Stimulated activated effector memory CD8-positive, alpha-beta T cell treated with anti-CD3 and anti-CD28 coated beads, Interleukin-12 subunit alpha, Interleukin-12 subunit beta, amount 100 ng/mL, for 72 hours (primary cell): ENCODE measurements around the gene GPATCH1.
A peak's percentile ranks its signal among the peaks of the same experiment; 100 is the strongest.
"Not testable (repeated sequence)": the region's sequence is repeated elsewhere in the genome, so short reads cannot be mapped to it uniquely, and the experiment has no call there.

Experiments
- ATAC-seq: fragments of 150-1000 bp; cut with Tn5 transposase; 2 replicates; pipeline ENCODE4 v1.10.0; 2021
- DNase-seq, 2 donors: peaks; one replicate each; pipeline ENCODE4 v3.0.0; 2021 to 2022; ENCODE audit warnings: low spot score in 2 of 2
- H3K27ac Mint-ChIP-seq: one replicate; pipeline ENCODE4 v1.8.0; 2022; ENCODE audit warnings: mild to moderate bottlenecking, mixed read lengths
- H3K36me3 Mint-ChIP-seq: one replicate; pipeline ENCODE4 v1.8.0; 2022; ENCODE audit warnings: mild to moderate bottlenecking, mixed read lengths
- H3K4me1 Mint-ChIP-seq: one replicate; pipeline ENCODE4 v1.8.0; 2022; ENCODE audit warnings: mixed read lengths
- H3K4me3 Mint-ChIP-seq: one replicate; pipeline ENCODE4 v1.8.0; 2022; ENCODE audit warnings: mild to moderate bottlenecking, mixed read lengths
- H3K9me3 Mint-ChIP-seq: one replicate; pipeline ENCODE4 v1.8.0; 2022; ENCODE audit warnings: mixed read lengths

The GPATCH1 gene

DNA sequence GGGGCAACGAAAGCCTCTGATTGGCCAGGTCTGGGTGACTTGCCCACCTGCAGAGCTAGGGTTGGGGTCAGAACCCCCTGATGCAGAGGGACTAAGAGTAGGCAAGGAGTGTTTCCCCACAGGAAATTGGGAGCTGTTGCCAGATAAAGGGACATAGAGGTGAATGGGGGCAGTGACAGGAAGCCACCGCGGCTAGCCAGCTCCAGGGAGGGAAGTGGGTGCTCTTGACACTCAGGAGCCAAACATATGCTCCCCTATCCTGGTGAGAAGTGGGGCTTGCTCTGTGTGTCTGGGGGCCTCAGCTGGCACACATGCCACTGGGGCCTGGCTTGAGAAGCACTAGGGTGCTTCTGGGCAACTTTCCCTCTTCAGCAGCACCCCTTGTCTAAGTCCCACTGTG is 76.9 kb downstream of the GPATCH1 start:
- H3K27ac Mint-ChIP-seq: peak overlapping the region; percentile 60

GRCh38 chr19:33158365-33158764 is 77.4 kb downstream of the GPATCH1 start:
- DNase-seq (no peak), ATAC-seq (no peak)
- no peak overlapping the region for H3K4me3 Mint-ChIP-seq
- peaks cover 6% of the 10 kb centered on the region for H3K36me3 Mint-ChIP-seq
- peaks cover 39% of the 10 kb centered on the region for H3K4me1 Mint-ChIP-seq
- H3K9me3 Mint-ChIP-seq: no peaks in the 10 kb centered on the region
- peak overlapping the region; percentile 60 for H3K27ac Mint-ChIP-seq

More for the DNA sequence above, 76.9 kb downstream of the GPATCH1 start:
- no peak for DNase-seq
- Mint-ChIP-seq H3K4me3 (no peak overlapping the region), H3K9me3 (no peaks in the 10 kb centered on the region), H3K4me1 (peaks cover 39% of the 10 kb centered on the region), H3K36me3 (peaks cover 6% of the 10 kb centered on the region)
- no peak for ATAC-seq

- peaks cover 6% of the 10 kb centered on the region for H3K36me3 Mint-ChIP-seq
- H3K27ac Mint-ChIP-seq: no peak overlapping the region
- H3K4me3 Mint-ChIP-seq: no peak overlapping the region
- H3K9me3 Mint-ChIP-seq: no peaks in the 10 kb centered on the region
- ATAC-seq: no peak
- no peak for DNase-seq
- H3K4me1 Mint-ChIP-seq: peaks cover 39% of the 10 kb centered on the region
These were observed 78.2 kb downstream of the GPATCH1 start for GRCh38 chr19:33159149-33159548.

GRCh38 chr19:33159893-33160292 is 78.9 kb downstream of the GPATCH1 start:
- no peak for DNase-seq
- H3K4me3 Mint-ChIP-seq: peak overlapping the region; percentile 52

GRCh38 chr19:33161201-33161600 is 80.2 kb downstream of the GPATCH1 start:
- Mint-ChIP-seq H3K36me3 (peaks cover 6% of the 10 kb centered on the region), H3K27ac (peak overlapping the region; percentile 81), H3K4me1 (peaks cover 39% of the 10 kb centered on the region), H3K9me3 (no peaks in the 10 kb centered on the region), H3K4me3 (peak overlapping the region; percentile 52)
- ATAC-seq (no peak), DNase-seq (no peak)

More at GRCh38 chr19:33159893-33160292, 78.9 kb downstream of the GPATCH1 start:
- Mint-ChIP-seq H3K9me3 (no peaks in the 10 kb centered on the region), H3K27ac (peak overlapping the region; percentile 81), H3K4me1 (peaks cover 39% of the 10 kb centered on the region), H3K36me3 (peaks cover 6% of the 10 kb centered on the region)
- no peak for ATAC-seq

DNA sequence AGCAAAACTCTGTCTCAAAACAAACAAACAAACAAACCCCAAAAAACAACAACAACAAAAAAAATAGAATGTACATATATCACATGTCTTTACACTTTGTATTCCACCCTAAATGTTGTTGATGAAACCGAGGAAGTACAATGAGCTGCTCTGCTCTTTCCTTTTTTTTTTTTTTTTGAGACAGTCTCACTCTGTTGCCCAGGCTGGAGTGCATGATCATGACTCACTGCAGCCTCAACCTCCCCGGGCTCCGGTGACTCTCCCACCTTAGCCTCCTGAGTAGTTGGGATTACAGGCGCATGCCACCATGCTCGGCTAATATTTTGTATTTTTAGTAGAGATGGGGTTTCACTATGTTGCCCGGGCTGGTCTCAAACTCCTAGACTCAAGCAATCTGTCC is 82.5 kb downstream of the GPATCH1 start:
- Mint-ChIP-seq H3K4me3 (no peak overlapping the region), H3K9me3 (peaks cover 4% of the 10 kb centered on the region), H3K4me1 (peaks cover 31% of the 10 kb centered on the region), H3K27ac (no peak overlapping the region), H3K36me3 (peaks cover 11% of the 10 kb centered on the region)
- no peak for DNase-seq
- no peak for ATAC-seq

- H3K27ac Mint-ChIP-seq, H3K36me3 Mint-ChIP-seq, DNase-seq, ATAC-seq, H3K9me3 Mint-ChIP-seq, H3K4me3 Mint-ChIP-seq: not testable (repeated sequence)
- H3K4me1 Mint-ChIP-seq: peaks cover 21% of the 10 kb centered on the region
These were observed 85.1 kb downstream of the GPATCH1 start for GRCh38 chr19:33166037-33166436.

GRCh38 chr19:33167438-33167837 is 86.5 kb downstream of the GPATCH1 start:
- Mint-ChIP-seq H3K36me3 (peaks cover 5% of the 10 kb centered on the region), H3K4me1 (peaks cover 16% of the 10 kb centered on the region), H3K27ac (no peak overlapping the region), H3K9me3 (peaks cover 4% of the 10 kb centered on the region), H3K4me3 (no peak overlapping the region)
- DNase-seq (no peak), ATAC-seq (no peak)

DNA sequence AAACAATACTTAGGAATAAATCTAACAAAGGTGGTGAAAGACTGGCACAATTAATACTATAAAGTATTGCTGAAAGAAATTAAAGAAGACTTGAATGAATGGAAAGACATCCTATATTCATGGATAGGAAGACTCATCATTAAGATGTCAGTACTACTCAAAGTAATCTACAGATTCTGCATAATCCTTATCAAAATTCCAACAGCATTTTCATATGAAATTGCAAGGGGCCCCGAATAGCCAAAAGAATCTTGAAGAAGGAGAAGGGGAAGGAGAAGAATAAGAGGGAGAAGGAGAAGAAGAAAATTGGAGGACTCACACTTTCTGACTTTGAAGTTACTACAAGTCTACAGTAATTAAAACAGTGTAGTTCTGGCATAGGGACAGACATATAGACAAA is 87.5 kb downstream of the GPATCH1 start:
- Mint-ChIP-seq H3K4me3 (no peak overlapping the region), H3K36me3 (peaks cover 5% of the 10 kb centered on the region), H3K27ac (no peak overlapping the region), H3K9me3 (peaks cover 4% of the 10 kb centered on the region), H3K4me1 (peaks cover 20% of the 10 kb centered on the region)
- ATAC-seq (no peak), DNase-seq (no peak)

DNA sequence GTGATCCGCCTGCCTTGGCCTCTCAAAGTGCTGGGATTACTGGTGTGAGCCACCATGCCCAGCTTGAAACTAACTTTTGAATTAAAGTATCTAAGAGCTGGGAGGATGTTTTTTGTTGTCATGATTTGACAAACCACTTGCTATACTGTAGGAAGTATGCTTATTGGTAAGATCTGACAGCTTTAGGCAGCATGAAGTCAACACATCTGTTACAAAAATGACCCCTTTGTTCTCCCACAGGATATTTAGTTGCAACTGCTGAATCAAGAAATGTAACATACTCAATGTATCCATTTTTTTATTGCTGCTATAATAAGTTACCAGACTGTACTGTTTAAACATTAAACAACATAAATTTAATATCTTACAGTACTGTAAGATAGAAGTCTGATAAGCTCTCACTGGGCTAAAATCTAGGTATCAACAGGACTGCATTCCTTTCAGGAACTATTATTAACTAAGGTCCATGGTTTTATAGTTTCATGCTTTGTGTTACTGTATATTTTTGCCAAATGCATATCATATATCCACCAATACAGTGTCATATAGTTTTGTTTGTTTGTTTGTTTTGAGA is 90.3 kb downstream of the GPATCH1 start:
- ATAC-seq: no peak
- H3K4me3 Mint-ChIP-seq: no peak overlapping the region

GRCh38 chr19:33171916-33172359 is 91.0 kb downstream of the GPATCH1 start:
- no peak for ATAC-seq
- Mint-ChIP-seq H3K9me3 (peaks cover 4% of the 10 kb centered on the region), H3K27ac (no peak overlapping the region), H3K4me3 (no peak overlapping the region), H3K36me3 (peaks cover 24% of the 10 kb centered on the region), H3K4me1 (peaks cover 40% of the 10 kb centered on the region)
- no peak for DNase-seq

More for the DNA sequence above, 90.3 kb downstream of the GPATCH1 start:
- peaks cover 4% of the 10 kb centered on the region for H3K9me3 Mint-ChIP-seq
- peaks cover 33% of the 10 kb centered on the region for H3K4me1 Mint-ChIP-seq
- DNase-seq: no peak
- no peak overlapping the region for H3K27ac Mint-ChIP-seq
- peaks cover 18% of the 10 kb centered on the region for H3K36me3 Mint-ChIP-seq

- peaks cover 48% of the 10 kb centered on the region for H3K4me1 Mint-ChIP-seq
- DNase-seq (no peak), ATAC-seq (no peak)
- no peak overlapping the region for H3K4me3 Mint-ChIP-seq
- H3K27ac Mint-ChIP-seq: no peak overlapping the region
- H3K36me3 Mint-ChIP-seq: peaks cover 30% of the 10 kb centered on the region
- H3K9me3 Mint-ChIP-seq: no peaks in the 10 kb centered on the region
These were observed 93.2 kb downstream of the GPATCH1 start for GRCh38 chr19:33174186-33174585.

- H3K27ac Mint-ChIP-seq: peak overlapping the region; percentile 100
- H3K4me1 Mint-ChIP-seq: peaks cover 48% of the 10 kb centered on the region
These were observed 94.3 kb downstream of the GPATCH1 start for GRCh38 chr19:33175156-33175782.

DNA sequence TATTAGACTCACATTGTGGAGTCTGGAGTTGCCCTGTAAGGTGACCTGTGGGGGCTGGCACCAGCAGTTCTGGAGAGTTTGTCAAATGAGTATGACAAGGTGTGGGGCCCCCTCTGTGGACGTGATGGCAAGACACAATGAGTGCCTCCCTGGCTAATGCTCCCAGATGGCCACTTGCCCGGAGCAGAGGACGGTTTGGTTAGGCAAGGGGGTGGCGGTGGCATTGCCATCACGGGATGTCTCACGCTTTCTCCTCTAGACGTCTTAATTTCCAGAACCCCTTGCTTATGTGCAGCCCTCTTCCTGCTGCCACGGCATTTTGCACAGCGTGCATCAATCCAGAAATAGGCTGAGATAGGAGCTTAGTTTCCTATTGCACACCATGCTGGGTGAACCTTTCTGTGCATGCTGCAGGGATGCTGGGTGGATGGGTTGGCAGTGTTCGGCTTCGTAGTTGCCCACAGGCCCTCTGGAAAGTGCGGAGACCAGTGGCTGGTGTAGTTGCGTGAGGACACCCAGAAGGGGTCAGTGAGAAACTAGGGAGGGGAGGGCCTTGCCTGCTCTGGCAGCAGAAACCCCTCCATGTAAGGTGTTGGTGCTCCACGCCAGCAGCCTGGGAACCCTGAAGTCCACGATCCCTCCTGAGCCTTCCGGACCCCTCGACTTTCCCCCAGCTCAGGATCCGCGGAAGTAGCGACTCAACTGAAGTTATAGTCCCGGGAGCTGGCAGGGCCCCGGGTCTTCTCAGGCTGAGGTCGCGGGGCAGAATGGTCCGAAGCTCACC is 95.1 kb downstream of the GPATCH1 start:
- peaks cover 48% of the 10 kb centered on the region for H3K4me1 Mint-ChIP-seq
- peak overlapping the region; percentile 87 for H3K4me3 Mint-ChIP-seq
- no peaks in the 10 kb centered on the region for H3K9me3 Mint-ChIP-seq
- H3K36me3 Mint-ChIP-seq: peaks cover 30% of the 10 kb centered on the region
- DNase-seq (no peak), ATAC-seq (no peak)
- H3K27ac Mint-ChIP-seq: peak overlapping the region; percentile 100

More at GRCh38 chr19:33175156-33175782, 94.3 kb downstream of the GPATCH1 start:
- DNase-seq (no peak), ATAC-seq (no peak)
- Mint-ChIP-seq H3K9me3 (no peaks in the 10 kb centered on the region), H3K36me3 (peaks cover 30% of the 10 kb centered on the region), H3K4me3 (peak overlapping the region; percentile 87)

DNA sequence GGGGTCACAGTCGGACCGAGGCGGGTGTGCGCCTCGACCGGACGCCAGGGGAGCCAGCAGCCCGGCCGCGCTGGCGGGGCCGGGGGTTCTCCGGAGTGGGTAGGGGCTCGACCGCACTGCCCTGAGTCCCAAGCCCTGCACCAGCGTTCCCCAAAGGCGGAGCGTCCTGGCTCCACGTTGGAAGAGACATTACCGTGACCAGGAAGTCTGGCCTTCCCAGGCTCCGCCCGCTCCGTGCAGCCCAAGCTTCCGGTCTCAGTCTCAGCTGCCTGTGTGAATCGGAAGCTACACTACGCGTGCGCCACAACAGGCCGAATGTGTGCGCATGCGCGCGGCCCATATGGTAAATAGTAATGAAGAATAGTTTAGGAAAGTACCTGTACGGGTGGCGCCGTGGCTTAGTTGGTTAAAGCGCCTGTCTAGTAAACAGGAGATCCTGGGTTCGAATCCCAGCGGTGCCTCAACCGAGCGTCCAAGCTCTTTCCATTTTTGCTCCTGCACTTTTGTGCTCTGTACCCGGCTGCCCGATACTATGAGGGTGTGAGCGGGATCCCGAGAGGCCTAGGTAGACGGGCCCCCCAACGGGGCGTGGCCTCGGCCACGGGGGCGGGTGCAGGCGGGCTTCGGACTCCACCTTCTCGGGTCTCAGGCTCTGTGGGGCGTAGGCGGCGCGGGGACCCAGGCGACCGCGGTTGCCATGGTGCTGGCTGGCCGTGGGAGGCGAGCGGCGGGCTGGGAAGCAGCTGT is 95.9 kb downstream of the GPATCH1 start:
- Mint-ChIP-seq H3K36me3 (peaks cover 30% of the 10 kb centered on the region), H3K4me3 (peak overlapping the region; percentile 87), H3K9me3 (no peaks in the 10 kb centered on the region), H3K27ac (peak overlapping the region; percentile 100), H3K4me1 (peaks cover 48% of the 10 kb centered on the region)
- ATAC-seq: peak; percentile 90
- DNase-seq: peak; percentile 99 to 100
